K562 (cell line): ENCODE measurements around the gene GPR107. TPM values are rescaled to one million over a fixed set of nuclear protein-coding genes. Genes with fewer than 3 reads are reported as not detected.

Source experiments
- ATAC-seq: fragments of 200-7000 bp; cut with Tn5 transposase; 3 replicates; pipeline ENCODE4 v1.9.1; 2020; ENCODE audit warnings: moderate library complexity
- BruUV-seq: library from RNA; stranded (reverse); fragments of 400-500 nt; replicated peaks from 2 replicates; lab custom pipeline; 2021; lab: Mats Ljungman, UMichigan
- CTCF ChIA-PET: fragments of 300-600 bp; formaldehyde crosslinking; extraction: SDS; loops from one replicate; lab custom pipeline; 2021; ENCODE audit warnings: low intra/inter-chr PET ratio; lab: Yijun Ruan, JAX
- POLR2A ChIA-PET: fragments of 300-600, 350-650 bp; sonication (Branson Sonifier 250); formaldehyde crosslinking; extraction: SDS; loops from one replicate; lab custom pipeline; 2021; ENCODE audit warnings: antibody characterized with exemption, inconsistent platforms; lab: Yijun Ruan, JAX
- DNase-seq, 4 experiments: peaks; one replicate each; pipeline versions ENCODE4 v3.0.0 to v3.0.0-alpha.2; 2011 to 2018; ENCODE audit warnings: low spot score in 3 of 4, mixed read lengths in 3 of 4; ENCODE audit errors: extremely low read depth in 1 of 4
- FAIRE-seq: peaks from 2 replicates; lab custom pipeline; 2011; peaks lifted over from hg19 to GRCh38; lab: Jason Lieb, UNC
- H2AFZ ChIP-seq: 2 replicates; pipeline ENCODE4 v1.6.0; 2011; ENCODE audit warnings: low read depth, low read length, control low read depth, inconsistent platforms
- H3K27ac ChIP-seq: fragments of 200-600 bp; 3 replicates; pipeline ENCODE4 v1.8.0; 2011; ENCODE audit warnings: low read depth, mild to moderate bottlenecking, control low read depth, inconsistent platforms, low read length, moderate library complexity, mixed read lengths; ENCODE audit errors: extremely low read depth
- H3K27me3 ChIP-seq, 2 experiments: fragments of 300-600 bp in 1 of 2; 2 replicates in 1 of 2; 3 replicates in 1 of 2; pipeline versions ENCODE4 v1.6.0 to v1.8.0; 2011; ENCODE audit warnings: inconsistent platforms in 2 of 2, low read length in 2 of 2, mild to moderate bottlenecking in 1 of 2, mixed read lengths in 1 of 2, moderate library complexity in 1 of 2; ENCODE audit not compliant: control insufficient read depth in 2 of 2, insufficient read depth in 2 of 2
- H3K36me3 ChIP-seq: fragments of 300-600 bp; 3 replicates; pipeline ENCODE4 v1.8.0; 2011; ENCODE audit warnings: mild to moderate bottlenecking, low read length, inconsistent platforms; ENCODE audit not compliant: control insufficient read depth, insufficient read depth
- H3K4me1 ChIP-seq, 2 experiments: fragments of 200-600 bp in 1 of 2; replicated peaks in 1 of 2; 2 replicates in 1 of 2; 3 replicates in 1 of 2; pipeline versions ENCODE4 v1.5.1 to v1.8.0; 2011; ENCODE audit warnings: inconsistent platforms in 2 of 2, low read length in 2 of 2, mild to moderate bottlenecking in 1 of 2, mixed read lengths in 1 of 2, moderate library complexity in 1 of 2; ENCODE audit not compliant: control insufficient read depth in 2 of 2, insufficient read depth in 2 of 2
- H3K4me2 ChIP-seq: 2 replicates; pipeline ENCODE4 v1.6.1; 2011; ENCODE audit warnings: low read length, control low read depth, inconsistent platforms, mixed read lengths; ENCODE audit not compliant: insufficient read depth
- H3K4me3 ChIP-seq: fragments of 200-600 bp; sonication (generic), shearing (Covaris generic); 2 replicates; pipeline ENCODE4 v1.5.1; 2016; ENCODE audit warnings: control low read depth, inconsistent platforms
- H3K79me2 ChIP-seq: fragments of 200-600 bp; 3 replicates; pipeline ENCODE4 v1.8.0; 2011; ENCODE audit warnings: low read length, inconsistent platforms; ENCODE audit not compliant: control insufficient read depth, insufficient read depth
- H3K9ac ChIP-seq, 2 experiments: 2 replicates each; pipeline versions ENCODE4 v1.6.0 to v1.6.1; 2011; ENCODE audit warnings: low read depth in 2 of 2, low read length in 2 of 2, control low read depth in 1 of 2, inconsistent platforms in 1 of 2, mild to moderate bottlenecking in 1 of 2, mixed read lengths in 1 of 2; ENCODE audit not compliant: insufficient read depth in 1 of 2
- H3K9me1 ChIP-seq: one replicate; pipeline ENCODE4 v1.6.0; 2011; ENCODE audit warnings: inconsistent platforms, mild to moderate bottlenecking, low read length, moderate library complexity; ENCODE audit not compliant: control insufficient read depth, insufficient read depth
- H3K9me3 ChIP-seq: replicated peaks from 2 replicates; pipeline ENCODE4 v1.5.1; 2011; ENCODE audit warnings: low read depth, low read length, inconsistent platforms; ENCODE audit not compliant: control insufficient read depth, insufficient read depth
- H4K20me1 ChIP-seq: replicated peaks from 2 replicates; pipeline ENCODE4 v1.6.1; 2011; ENCODE audit warnings: low read length, inconsistent platforms, mixed read lengths; ENCODE audit not compliant: control insufficient read depth, insufficient read depth
- BHLHE40 ChIP-seq: IDR thresholded peaks from 2 replicates; pipeline ENCODE4 v1.6.1; 2011; ENCODE audit warnings: low read length, improper control_type of control experiment
- CBX2 ChIP-seq: fragments of 200-600 bp; sonication (generic); IDR thresholded peaks from one replicate; pipeline ENCODE4 v1.6.1; 2012; ENCODE audit warnings: mild to moderate bottlenecking, low read length, inconsistent platforms; ENCODE audit not compliant: insufficient read depth, poor library complexity, severe bottlenecking
- CXXC5 ChIP-seq: fragments of 250-450 bp; sonication (Bioruptor Pico); IDR thresholded peaks from 2 replicates; pipeline ENCODE4 v1.8.0; 2022; ENCODE audit warnings: inconsistent platforms, mild to moderate bottlenecking, moderate library complexity
- EZH2 ChIP-seq: IDR thresholded peaks from 2 replicates; pipeline ENCODE4 v1.6.1; 2012; ENCODE audit warnings: low read depth, mild to moderate bottlenecking, inconsistent platforms, low read length, borderline replicate concordance
- FOS ChIP-seq: IDR thresholded peaks from 3 replicates; pipeline ENCODE4 v1.6.1; 2011; ENCODE audit not compliant: insufficient read length; ENCODE audit errors: extremely low read depth
- IFI16 ChIP-seq: fragments of 250-450 bp; sonication (Bioruptor Pico); IDR thresholded peaks from 2 replicates; pipeline ENCODE4 v2.1.2; 2022; ENCODE audit warnings: mild to moderate bottlenecking, inconsistent platforms
- MBD2 ChIP-seq: sonication (generic); IDR thresholded peaks from 2 replicates; pipeline ENCODE4 v1.6.1; 2016; ENCODE audit warnings: low read depth, borderline replicate concordance
- NR2F6 ChIP-seq: fragments of 450-650 bp; formaldehyde crosslinking; IDR thresholded peaks from 2 replicates; pipeline ENCODE4 v1.4.0; 2020; ENCODE audit warnings: mild to moderate bottlenecking
- POLR2B ChIP-seq: fragments of 450-650 bp; IDR thresholded peaks from 2 replicates; pipeline ENCODE4 v1.6.1; 2018; ENCODE audit warnings: low read depth; ENCODE audit not compliant: partially characterized antibody
- SMARCA4 ChIP-seq: fragments of 450-650 bp; IDR thresholded peaks from 2 replicates; pipeline ENCODE4 v1.6.1; 2016
- SNIP1 ChIP-seq: fragments of 450-650 bp; IDR thresholded peaks from 2 replicates; pipeline ENCODE4 v1.7.1; 2017; ENCODE audit warnings: low read depth, mild to moderate bottlenecking
- SUPT5H ChIP-seq: fragments of 450-650 bp; IDR thresholded peaks from 2 replicates; pipeline ENCODE4 v1.6.1; 2016
- TAF7 ChIP-seq: fragments of 450-650 bp; IDR thresholded peaks from 2 replicates; pipeline ENCODE4 v1.6.1; 2016; ENCODE audit warnings: missing genetic modification characterization, missing compliant biosample characterization
- TCF7L2 ChIP-seq: fragments of 150-350 bp; IDR thresholded peaks from 2 replicates; pipeline ENCODE4 v1.6.1; 2016; ENCODE audit warnings: low read depth, mild to moderate bottlenecking, low read length, moderate library complexity
- ZFX ChIP-seq: sonication (generic); formaldehyde crosslinking; IDR thresholded peaks from 2 replicates; pipeline ENCODE4 v1.8.0; 2022; ENCODE audit warnings: mild to moderate bottlenecking, missing genetic modification reagents, moderate library complexity
- ZNF57 ChIP-seq: fragments of 450-650 bp; formaldehyde crosslinking; IDR thresholded peaks from 2 replicates; pipeline ENCODE4 v1.4.0; 2020; ENCODE audit warnings: mild to moderate bottlenecking, moderate library complexity
- WGBS: fragments of 100-300 bp; shearing (Covaris generic); methylation state at CpG from one replicate; pipeline ENCODE4 v1.1.6; 2016; ENCODE audit warnings: low coverage, mixed read lengths; ENCODE audit not compliant: insufficient coverage; ENCODE audit errors: missing lambda C conversion rate; 5-methylcytosine and 5-hydroxymethylcytosine counted together
- in situ Hi-C: fragments of 300-500 bp; cut with MboI; formaldehyde crosslinking; loops from 4 replicates; pipeline ENCODE4 v1.15.0; 2018; ENCODE audit warnings: inconsistent platforms, mixed read lengths
- intact Hi-C: fragments of 100-400 bp; cut with micrococcal nuclease; formaldehyde crosslinking; loops from 2 replicates; pipeline ENCODE4 v1.14.2; 2022
- polyA plus RNA-seq, 8 experiments: library from polyadenylated mRNA; depleted of rRNA in 4 of 8; stranded (reverse) in 5 of 8; unstranded in 3 of 8; fragments of >200 nt; fragmentation: Nextera tagmentation in 2 of 8; fragmentation: Illumina TruSeq in 1 of 8; extraction: Ambion mirVana in 2 of 8; extraction: Trizol in 1 of 8; gene quantifications; 2 replicates each; pipeline versions ENCODE4 v1.2.1 to v1.2.3, GENCODE V29; 2011 to 2014; ENCODE audit warnings: inconsistent platforms in 1 of 8, missing spikeins in 1 of 8
- total RNA-seq, 7 experiments: library from RNA; depleted of rRNA in 6 of 7; stranded (reverse); fragments of >200 nt in 6 of 7; fragmentation: Illumina TruSeq in 2 of 7; extraction: Trizol in 2 of 7; gene quantifications; 2 replicates each; pipeline versions ENCODE4 v1.2.1 to v1.2.3, GENCODE V29; 2011 to 2021; ENCODE audit warnings: low replicate concordance in 1 of 7
- TF ChIP-seq, protein P1 (sequence below): fragments of 450-650 bp; IDR thresholded peaks from 2 replicates; pipeline ENCODE4 v1.6.1; 2018; ENCODE audit not compliant: partially characterized antibody
- TF ChIP-seq, protein P2 (sequence below): sonication (generic); formaldehyde crosslinking; IDR thresholded peaks from 2 replicates; pipeline ENCODE4 v1.8.1; 2023; ENCODE audit warnings: mild to moderate bottlenecking, missing genetic modification reagents
- TF ChIP-seq, protein P3 (sequence below): fragments of 450-650 bp; IDR thresholded peaks from 2 replicates; pipeline ENCODE4 v1.6.1; 2018; ENCODE audit warnings: mild to moderate bottlenecking, low read depth; ENCODE audit not compliant: partially characterized antibody

GPR107 gene
- total and polyA plus RNA-seq, 9 of the 15 experiments (the other 6 are each of a cell fraction or from before 2014, with no cell fraction given): 3.2 to 34.6 (median 14.4) TPM

- no peaks in the 10 kb centered on the region; a peak in 1 of 5 replicates for H3K27me3 ChIP-seq
- no peaks in the 10 kb centered on the region for H3K79me2 ChIP-seq
- no peaks in the 10 kb centered on the region for H3K9me1 ChIP-seq
- DNase-seq: no peak
- H3K27ac ChIP-seq: no peak overlapping the region
- no peak for ATAC-seq
- intact Hi-C loops: loop anchor here (5.0 kb wide), 1 partner anchor 53 kb away; no protein-coding TSS in a partner anchor
- H2AFZ ChIP-seq: no peak overlapping the region
- H3K4me3 ChIP-seq: no peak overlapping the region
- H3K4me1 ChIP-seq: no peaks in the 10 kb centered on the region; a peak in 1 of 5 replicates
- H3K9me3 ChIP-seq: no peaks in the 10 kb centered on the region
- no peak for FAIRE-seq
- no TSS peak for BruUV-seq
- 33% methylated on average over 1 of the region's 1 CpG for WGBS
- H3K9ac ChIP-seq: no peak overlapping the region
- in situ Hi-C loops: no loop called here
- no peak overlapping the region for H3K4me2 ChIP-seq
- H4K20me1 ChIP-seq: no peaks in the 10 kb centered on the region
- ChIA-PET CTCF (no interaction called here), POLR2A (interaction anchor here (0.6 to 1.3 kb wide), 3 partner anchors 19 to 31 kb away, joined by 3 read pairs; no protein-coding TSS in a partner anchor)
- H3K36me3 ChIP-seq: no peaks in the 10 kb centered on the region
- TF ChIP-seq EZH2: no peak
- no peak for TF ChIP-seq CXXC5 (CRISPR knock-in tag)
- TF ChIP-seq IFI16 (CRISPR knock-in tag): no peak
- no peak for TF ChIP-seq ZNF57 (CRISPR knock-in tag)
- TF ChIP-seq SMARCA4: no peak
- TF ChIP-seq TCF7L2: no peak
- TF ChIP-seq NR2F6 (CRISPR knock-in tag): no peak
- no peak for TF ChIP-seq SUPT5H
- no peak for TF ChIP-seq SNIP1
- TF ChIP-seq ZFX: no peak
- no peak for TF ChIP-seq POLR2B
- TF ChIP-seq CBX2: no peak
- TF ChIP-seq, protein P1, sequence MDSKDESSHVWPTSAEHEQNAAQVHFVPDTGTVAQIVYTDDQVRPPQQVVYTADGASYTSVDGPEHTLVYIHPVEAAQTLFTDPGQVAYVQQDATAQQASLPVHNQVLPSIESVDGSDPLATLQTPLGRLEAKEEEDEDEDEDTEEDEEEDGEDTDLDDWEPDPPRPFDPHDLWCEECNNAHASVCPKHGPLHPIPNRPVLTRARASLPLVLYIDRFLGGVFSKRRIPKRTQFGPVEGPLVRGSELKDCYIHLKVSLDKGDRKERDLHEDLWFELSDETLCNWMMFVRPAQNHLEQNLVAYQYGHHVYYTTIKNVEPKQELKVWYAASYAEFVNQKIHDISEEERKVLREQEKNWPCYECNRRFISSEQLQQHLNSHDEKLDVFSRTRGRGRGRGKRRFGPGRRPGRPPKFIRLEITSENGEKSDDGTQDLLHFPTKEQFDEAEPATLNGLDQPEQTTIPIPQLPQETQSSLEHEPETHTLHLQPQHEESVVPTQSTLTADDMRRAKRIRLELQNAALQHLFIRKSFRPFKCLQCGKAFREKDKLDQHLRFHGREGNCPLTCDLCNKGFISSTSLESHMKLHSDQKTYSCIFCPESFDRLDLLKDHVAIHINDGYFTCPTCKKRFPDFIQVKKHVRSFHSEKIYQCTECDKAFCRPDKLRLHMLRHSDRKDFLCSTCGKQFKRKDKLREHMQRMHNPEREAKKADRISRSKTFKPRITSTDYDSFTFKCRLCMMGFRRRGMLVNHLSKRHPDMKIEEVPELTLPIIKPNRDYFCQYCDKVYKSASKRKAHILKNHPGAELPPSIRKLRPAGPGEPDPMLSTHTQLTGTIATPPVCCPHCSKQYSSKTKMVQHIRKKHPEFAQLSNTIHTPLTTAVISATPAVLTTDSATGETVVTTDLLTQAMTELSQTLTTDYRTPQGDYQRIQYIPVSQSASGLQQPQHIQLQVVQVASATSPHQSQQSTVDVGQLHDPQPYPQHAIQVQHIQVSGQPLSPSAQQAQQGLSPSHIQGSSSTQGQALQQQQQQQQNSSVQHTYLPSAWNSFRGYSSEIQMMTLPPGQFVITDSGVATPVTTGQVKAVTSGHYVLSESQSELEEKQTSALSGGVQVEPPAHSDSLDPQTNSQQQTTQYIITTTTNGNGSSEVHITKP: no peak
- TF ChIP-seq, protein P2, sequence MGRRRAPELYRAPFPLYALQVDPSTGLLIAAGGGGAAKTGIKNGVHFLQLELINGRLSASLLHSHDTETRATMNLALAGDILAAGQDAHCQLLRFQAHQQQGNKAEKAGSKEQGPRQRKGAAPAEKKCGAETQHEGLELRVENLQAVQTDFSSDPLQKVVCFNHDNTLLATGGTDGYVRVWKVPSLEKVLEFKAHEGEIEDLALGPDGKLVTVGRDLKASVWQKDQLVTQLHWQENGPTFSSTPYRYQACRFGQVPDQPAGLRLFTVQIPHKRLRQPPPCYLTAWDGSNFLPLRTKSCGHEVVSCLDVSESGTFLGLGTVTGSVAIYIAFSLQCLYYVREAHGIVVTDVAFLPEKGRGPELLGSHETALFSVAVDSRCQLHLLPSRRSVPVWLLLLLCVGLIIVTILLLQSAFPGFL: no peak
- TF ChIP-seq, protein P3, sequence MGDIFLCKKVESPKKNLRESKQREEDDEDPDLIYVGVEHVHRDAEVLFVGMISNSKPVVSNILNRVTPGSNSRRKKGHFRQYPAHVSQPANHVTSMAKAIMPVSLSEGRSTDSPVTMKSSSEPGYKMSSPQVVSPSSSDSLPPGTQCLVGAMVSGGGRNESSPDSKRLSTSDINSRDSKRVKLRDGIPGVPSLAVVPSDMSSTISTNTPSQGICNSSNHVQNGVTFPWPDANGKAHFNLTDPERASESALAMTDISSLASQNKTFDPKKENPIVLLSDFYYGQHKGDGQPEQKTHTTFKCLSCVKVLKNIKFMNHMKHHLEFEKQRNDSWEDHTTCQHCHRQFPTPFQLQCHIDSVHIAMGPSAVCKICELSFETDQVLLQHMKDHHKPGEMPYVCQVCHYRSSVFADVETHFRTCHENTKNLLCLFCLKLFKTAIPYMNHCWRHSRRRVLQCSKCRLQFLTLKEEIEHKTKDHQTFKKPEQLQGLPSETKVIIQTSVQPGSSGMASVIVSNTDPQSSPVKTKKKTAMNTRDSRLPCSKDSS: no peak
- TF ChIP-seq TAF7 (tag): no peak
- no peak for TF ChIP-seq MBD2
- TF ChIP-seq FOS: no peak
- TF ChIP-seq BHLHE40: no peak
Measured at GRCh38 chr9:130165579-130165978, 111.9 kb downstream of the GPR107 start.
